GM12878 (cell line): ENCODE measurements around the gene CTNNBL1. TPM values are rescaled to one million over a fixed set of nuclear protein-coding genes. Genes with fewer than 3 reads are reported as not detected.

Source experiments
- ATAC-seq: fragments of 200-7000 bp; cut with Tn5 transposase; 3 replicates; pipeline ENCODE4 v1.9.1; 2020; ENCODE audit warnings: mild to moderate bottlenecking, moderate library complexity
- BruUV-seq: library from RNA; stranded (reverse); fragments of 400-500 nt; replicated peaks from 2 replicates; lab custom pipeline; 2021; lab: Mats Ljungman, UMichigan
- CTCF ChIA-PET: fragments of 300-600 bp; sonication (Branson Sonifier 250); formaldehyde crosslinking; extraction: SDS; loops from one replicate; lab custom pipeline; 2021; ENCODE audit warnings: inconsistent platforms; lab: Yijun Ruan, JAX
- POLR2A ChIA-PET: fragments of 350-600 bp; formaldehyde crosslinking; extraction: SDS; loops from one replicate; lab custom pipeline; 2021; ENCODE audit warnings: inconsistent platforms; lab: Charles Lee
- RAD21 ChIA-PET: fragments of 300-600 bp; sonication (Branson Sonifier 250); formaldehyde crosslinking; loops from one replicate; lab custom pipeline; 2023; ENCODE audit warnings: antibody characterized with exemption; ENCODE audit not compliant: unreplicated experiment; lab: Charles Lee
- SMC1A ChIA-PET: fragments of 300-600 bp; sonication (Branson Sonifier 250); formaldehyde crosslinking; loops from one replicate; lab custom pipeline; 2023; ENCODE audit not compliant: unreplicated experiment, uncharacterized antibody; lab: Charles Lee
- DNase-seq: peaks from one replicate; pipeline ENCODE4 v3.0.0-alpha.2; 2011; ENCODE audit warnings: low read depth, low spot score
- FAIRE-seq: peaks from 3 replicates; lab custom pipeline; 2011; peaks lifted over from hg19 to GRCh38; lab: Jason Lieb, UNC
- H2AFZ ChIP-seq: 2 replicates; pipeline ENCODE4 v1.6.0; 2011; ENCODE audit warnings: low read depth, low read length, control low read depth; ENCODE audit not compliant: control insufficient read depth
- H3K27ac ChIP-seq: 2 replicates; pipeline ENCODE4 v1.5.1; 2011; ENCODE audit warnings: control low read depth; ENCODE audit not compliant: control insufficient read depth, insufficient read depth
- H3K27me3 ChIP-seq, 2 experiments: replicated peaks in 1 of 2; 2 replicates each; pipeline versions ENCODE4 v1.6.0 to v1.6.1; 2011; ENCODE audit warnings: low read length in 1 of 2; ENCODE audit not compliant: control insufficient read depth in 2 of 2, insufficient read depth in 2 of 2
- H3K36me3 ChIP-seq, 2 experiments: 2 replicates each; pipeline ENCODE4 v1.5.1; 2011; ENCODE audit warnings: low read length in 1 of 2; ENCODE audit not compliant: control insufficient read depth in 2 of 2, insufficient read depth in 2 of 2
- H3K4me1 ChIP-seq: 2 replicates; pipeline ENCODE4 v1.6.1; 2011; ENCODE audit warnings: mild to moderate bottlenecking, low read length, moderate library complexity, mixed read lengths; ENCODE audit not compliant: control insufficient read depth, insufficient read depth
- H3K4me2 ChIP-seq: 2 replicates; pipeline ENCODE4 v1.6.0; 2011; ENCODE audit warnings: control low read depth; ENCODE audit not compliant: control insufficient read depth, insufficient read depth
- H3K4me3 ChIP-seq: fragments of 200-600 bp; sonication (generic); 2 replicates; pipeline ENCODE4 v1.5.1; 2016
- H3K79me2 ChIP-seq: 2 replicates; pipeline ENCODE4 v1.6.0; 2011; ENCODE audit warnings: low read length; ENCODE audit not compliant: control insufficient read depth, insufficient read depth
- H3K9ac ChIP-seq: 2 replicates; pipeline ENCODE4 v1.8.0; 2011; ENCODE audit warnings: low read length, control low read depth, mixed read lengths; ENCODE audit not compliant: control insufficient read depth, insufficient read depth
- H3K9me3 ChIP-seq: replicated peaks from 3 replicates; pipeline ENCODE4 v1.5.1; 2011; ENCODE audit warnings: mild to moderate bottlenecking, low read length; ENCODE audit not compliant: control insufficient read depth, insufficient read depth
- H4K20me1 ChIP-seq: 2 replicates; pipeline ENCODE4 v1.6.0; 2011; ENCODE audit not compliant: control insufficient read depth, insufficient read depth
- CHD1 ChIP-seq: IDR thresholded peaks from 2 replicates; pipeline ENCODE4 v1.6.1; 2012; ENCODE audit warnings: low read depth, low read length, improper control_type of control experiment
- E4F1 ChIP-seq: fragments of 450-650 bp; IDR thresholded peaks from 2 replicates; pipeline ENCODE4 v1.6.1; 2018; ENCODE audit warnings: borderline replicate concordance, mild to moderate bottlenecking; ENCODE audit not compliant: partially characterized antibody
- IKZF1 ChIP-seq: fragments of 450-650 bp; conservative IDR thresholded peaks from 2 replicates; pipeline ENCODE4 v1.6.1; 2017; ENCODE audit warnings: antibody characterized with exemption, mild to moderate bottlenecking
- KAT2A ChIP-seq: conservative IDR thresholded peaks from 2 replicates; pipeline ENCODE4 v1.6.1; 2011; ENCODE audit warnings: low read depth, low read length; ENCODE audit not compliant: control insufficient read depth
- KLF5 ChIP-seq: fragments of 450-650 bp; IDR thresholded peaks from 2 replicates; pipeline ENCODE4 v1.6.1; 2014; ENCODE audit warnings: mild to moderate bottlenecking; ENCODE audit not compliant: partially characterized antibody
- MEF2A ChIP-seq: IDR thresholded peaks from 2 replicates; pipeline ENCODE4 v1.6.1; 2011; ENCODE audit warnings: low read depth, mild to moderate bottlenecking, low read length, moderate library complexity; ENCODE audit not compliant: insufficient read depth
- MTA2 ChIP-seq: fragments of 450-650 bp; IDR thresholded peaks from 2 replicates; pipeline ENCODE4 v1.6.1; 2016; ENCODE audit warnings: low read depth, mild to moderate bottlenecking, moderate library complexity
- POLR2A ChIP-seq: IDR thresholded peaks from 2 replicates; pipeline ENCODE4 v1.6.1; 2011; ENCODE audit warnings: low read depth, mild to moderate bottlenecking, low read length
- RELA ChIP-seq: fragments of 450-650 bp; IDR thresholded peaks from 2 replicates; pipeline ENCODE4 v1.8.0; 2014; ENCODE audit warnings: borderline replicate concordance; ENCODE audit not compliant: partially characterized antibody
- REST ChIP-seq: IDR thresholded peaks from 2 replicates; pipeline ENCODE4 v1.6.1; 2012; ENCODE audit warnings: mild to moderate bottlenecking, low read depth, low read length
- TBL1XR1 ChIP-seq: IDR thresholded peaks from 2 replicates; pipeline ENCODE4 v1.6.1; 2012; ENCODE audit warnings: low read depth, low read length, improper control_type of control experiment
- YY1 ChIP-seq: IDR thresholded peaks from 2 replicates; pipeline ENCODE4 v1.6.1; 2011; ENCODE audit warnings: low read depth, mild to moderate bottlenecking, low read length
- ZNF622 ChIP-seq: fragments of 450-650 bp; IDR thresholded peaks from 2 replicates; pipeline ENCODE4 v1.6.1; 2017; ENCODE audit warnings: mild to moderate bottlenecking, inconsistent platforms
- ZSCAN29 ChIP-seq: fragments of 450-650 bp; IDR thresholded peaks from 2 replicates; pipeline ENCODE4 v1.6.1; 2017; ENCODE audit warnings: mild to moderate bottlenecking, moderate library complexity
- WGBS: methylation state at CpG from one replicate; pipeline ENCODE4 v1.1.6; 2016; ENCODE audit warnings: low lambda C conversion rate; ENCODE audit not compliant: insufficient replicate concordance, insufficient coverage; ENCODE audit errors: missing lambda C conversion rate; 5-methylcytosine and 5-hydroxymethylcytosine counted together
- in situ Hi-C: fragments of 300-500 bp; cut with MboI; formaldehyde crosslinking; loops from 9 replicates; pipeline ENCODE4 v1.14.3; 2018; ENCODE audit warnings: mixed read lengths
- intact Hi-C: fragments of 100-400 bp; cut with micrococcal nuclease; formaldehyde crosslinking; loops from one replicate; pipeline ENCODE4 v1.14.2; 2022; ENCODE audit not compliant: unreplicated experiment
- polyA plus RNA-seq, 11 experiments: library from polyadenylated mRNA; depleted of rRNA in 4 of 11; unstranded in 6 of 11; stranded (reverse) in 5 of 11; fragments of >200 nt; fragmentation: Nextera tagmentation in 4 of 11; fragmentation: Illumina TruSeq in 1 of 11; extraction: Ambion mirVana in 4 of 11; extraction: Trizol in 1 of 11; gene quantifications; 1 replicate in 1 of 11; 2 replicates in 10 of 11; pipeline versions ENCODE4 v1.2.1 to v1.2.3, GENCODE V29; 2011 to 2016; ENCODE audit warnings: inconsistent platforms in 2 of 11, missing spikeins in 2 of 11, low read depth in 1 of 11
- total RNA-seq, 4 experiments: library from RNA; depleted of rRNA in 3 of 4; stranded (reverse); fragments of >200 nt in 3 of 4; fragmentation: Illumina TruSeq in 1 of 4; extraction: Trizol in 1 of 4; gene quantifications; 2 replicates each; pipeline versions ENCODE4 v1.2.1 to v1.2.3, GENCODE V29; 2013 to 2021

CTNNBL1 gene
- total and polyA plus RNA-seq, 10 of the 15 experiments (the other 5 are each of a cell fraction or from before 2014, with no cell fraction given) = 43.1 to 102 (median 67.8) TPM

GRCh38 chr20:37803438-37804307 lies 109.8 kb downstream of the CTNNBL1 start:
- Histone ChIP-seq H3K27ac (peak overlapping the region; percentile 63), H3K27me3 (no peaks in the 10 kb centered on the region), H3K4me2 (peak overlapping the region; percentile 65), H3K9ac (peak overlapping the region; percentile 30; the same call in 1 of the 2 replicates), H3K79me2 (no peaks in the 10 kb centered on the region), H3K4me3 (peak overlapping the region; percentile 28; the same call in 1 of the 2 replicates), H3K9me3 (no peaks in the 10 kb centered on the region), H3K36me3 (peaks cover 6% of the 10 kb centered on the region in 2 experiments; a peak in 3 of 4 replicates), H2AFZ (no peak overlapping the region), H4K20me1 (no peaks in the 10 kb centered on the region), H3K4me1 (peaks cover 37% of the 10 kb centered on the region)
- 32% methylated on average over 8 of the region's 8 CpGs for WGBS
- intact Hi-C loops = loop anchor here (2.0 to 5.0 kb wide), 2 partner anchors 19 to 189 kb away; no protein-coding TSS in a partner anchor
- ATAC-seq (peak; percentile 87), DNase-seq (peak; percentile 67), FAIRE-seq (peak; percentile 65)
- ChIA-PET RAD21 (interaction anchor here (1.0 to 1.5 kb wide), 4 partner anchors 14 to 109 kb away, joined by 3 to 4 read pairs (median 4); no protein-coding TSS in a partner anchor), CTCF (interaction anchor here (1.1 to 1.6 kb wide), 3 partner anchors 11 to 190 kb away, joined by 3 read pairs; no protein-coding TSS in a partner anchor), SMC1A (interaction anchor here (0.6 to 2.7 kb wide), 7 partner anchors 8 to 48 kb away, joined by 3 to 13 read pairs (median 4); no protein-coding TSS in a partner anchor), POLR2A (no interaction called here)
- no TSS peak for BruUV-seq
- in situ Hi-C loops = no loop called here
- no peak for TF ChIP-seq KLF5
- no peak; the same call in 1 of the 2 replicates for TF ChIP-seq TBL1XR1
- TF ChIP-seq RELA = no peak
- TF ChIP-seq IKZF1 = peak; percentile 43
- no peak for TF ChIP-seq YY1
- no peak for TF ChIP-seq CHD1
- TF ChIP-seq MEF2A = 0 out of 2 replicates have a peak, but pooled peaks have one; percentile 61
- no peak for TF ChIP-seq ZNF622
- TF ChIP-seq E4F1 = no peak
- TF ChIP-seq REST = no peak
- TF ChIP-seq KAT2A = no peak
- no peak for TF ChIP-seq POLR2A
- TF ChIP-seq ZSCAN29 = no peak
- peak; percentile 8; the same call in 1 of the 2 replicates for TF ChIP-seq MTA2
